HepG2 (cell line): ENCODE measurements around the gene VTN. TPM values are rescaled to one million over a fixed set of nuclear protein-coding genes. Genes with fewer than 3 reads are reported as not detected.
A peak's percentile ranks its signal among the peaks of the same experiment; 100 is the strongest.

Experiments
- RBFOX2 ChIP-seq: fragments of 200-400 bp; formaldehyde crosslinking; IDR thresholded peaks from 2 replicates; pipeline ENCODE4 v1.6.1; 2017; ENCODE audit warnings: low read depth, mild to moderate bottlenecking, low read length
- RXRB ChIP-seq: IDR thresholded peaks from 2 replicates; pipeline ENCODE4 v1.6.1; 2016; ENCODE audit warnings: borderline replicate concordance, missing genetic modification reagents, missing compliant biosample characterization
- TSC22D2 ChIP-seq: sonication (generic); formaldehyde crosslinking; IDR thresholded peaks from 2 replicates; pipeline ENCODE4 v1.5.1; 2020; ENCODE audit warnings: missing genetic modification reagents, mild to moderate bottlenecking, borderline replicate concordance
- ZBTB38 ChIP-seq: sonication (generic); formaldehyde crosslinking; IDR thresholded peaks from 2 replicates; pipeline ENCODE4 v1.5.1; 2020; ENCODE audit warnings: mild to moderate bottlenecking, missing genetic modification reagents
- polyA plus RNA-seq, 8 experiments: library from polyadenylated mRNA; depleted of rRNA in 3 of 8; stranded (reverse) in 7 of 8; unstranded in 1 of 8; fragments of >200 nt; fragmentation: Illumina TruSeq in 4 of 8; extraction: Trizol in 4 of 8; gene quantifications; 2 replicates each; pipeline versions ENCODE4 v1.2.1 to v1.2.3, GENCODE V29; 2011 to 2016; ENCODE audit warnings: low read depth in 4 of 8, missing spikeins in 1 of 8, mixed read lengths in 1 of 8; ENCODE audit not compliant: insufficient read depth in 1 of 8
- total RNA-seq, 5 experiments: library from RNA; depleted of rRNA; stranded (reverse); fragments of >200 nt; fragmentation: Illumina TruSeq; extraction: Trizol; gene quantifications; 2 replicates each; pipeline ENCODE4 v1.2.3, GENCODE V29; 2016; ENCODE audit warnings: low read depth in 1 of 5
- TF ChIP-seq, protein P1 (sequence below), 2 experiments: IDR thresholded peaks; 2 replicates each; pipeline ENCODE4 v1.6.1; 2011 to 2012; ENCODE audit warnings: low read length in 2 of 2, borderline replicate concordance in 1 of 2, low read depth in 1 of 2, mild to moderate bottlenecking in 1 of 2, moderate library complexity in 1 of 2
- TF ChIP-seq, protein P2 (sequence below): sonication (generic); formaldehyde crosslinking; IDR thresholded peaks from 2 replicates; pipeline ENCODE4 v1.5.1; 2020; ENCODE audit warnings: mild to moderate bottlenecking, moderate library complexity, missing genetic modification reagents
- TF ChIP-seq, protein P3 (sequence below): sonication (generic); formaldehyde crosslinking; IDR thresholded peaks from 2 replicates; pipeline ENCODE4 v1.5.0; 2020; ENCODE audit warnings: mild to moderate bottlenecking, missing genetic modification reagents, borderline replicate concordance
- TF ChIP-seq, protein P4 (sequence below): sonication (generic); formaldehyde crosslinking; IDR thresholded peaks from 2 replicates; pipeline ENCODE4 v1.4.0; 2020; ENCODE audit warnings: missing genetic modification reagents, mild to moderate bottlenecking, borderline replicate concordance
- TF ChIP-seq, protein P5 (sequence below): sonication (generic); formaldehyde crosslinking; IDR thresholded peaks from 2 replicates; pipeline ENCODE4 v1.5.0; 2020; ENCODE audit warnings: mild to moderate bottlenecking, missing genetic modification reagents, borderline replicate concordance

VTN gene
- total and polyA plus RNA-seq, 2 of the 13 experiments (the other 11 are each of a cell fraction or from before 2014, with no cell fraction given) = 108 to 131 TPM

DNA sequence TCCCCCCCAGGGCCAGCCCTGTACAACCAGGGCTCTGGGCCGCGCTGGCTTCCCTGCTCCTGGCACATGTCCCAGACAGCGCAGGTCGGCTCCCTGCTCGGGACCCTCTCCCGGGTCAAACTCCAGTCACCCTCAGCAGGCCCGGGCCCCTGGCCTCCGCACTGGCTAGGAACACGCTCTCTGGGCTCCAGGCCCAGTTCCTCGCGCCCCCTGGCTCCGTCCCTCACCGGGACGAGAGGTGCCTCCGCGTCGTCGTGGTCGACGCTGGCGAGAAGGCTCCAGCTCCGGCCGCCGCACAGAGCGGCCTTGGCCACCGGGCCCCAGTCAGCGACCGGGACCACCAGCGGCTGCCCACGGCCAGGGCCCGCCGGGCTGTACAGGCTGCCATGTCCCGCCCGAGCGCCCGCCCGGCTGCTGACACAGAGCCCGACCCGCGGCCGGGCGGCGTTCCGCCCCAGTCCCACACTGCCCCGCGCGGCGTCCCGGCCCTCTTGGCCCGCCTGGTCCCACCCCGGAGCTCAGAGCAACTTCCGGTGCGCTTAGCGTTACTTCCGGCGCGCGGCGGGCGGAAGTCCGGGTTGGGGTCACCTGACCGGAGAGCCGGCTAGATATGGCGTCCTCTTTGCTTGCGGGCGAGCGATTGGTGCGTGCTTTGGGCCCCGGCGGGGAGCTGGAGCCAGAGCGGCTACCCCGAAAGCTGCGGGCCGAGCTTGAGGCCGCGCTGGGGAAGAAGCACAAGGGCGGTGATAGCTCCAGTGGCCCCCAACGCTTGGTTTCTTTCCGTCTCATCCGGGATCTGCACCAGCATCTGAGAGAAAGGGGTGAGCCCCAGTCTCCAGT is 12.8 kb downstream of the VTN start, which contains the start of gene POLDIP2 (continued):
- TF ChIP-seq, protein P1, sequence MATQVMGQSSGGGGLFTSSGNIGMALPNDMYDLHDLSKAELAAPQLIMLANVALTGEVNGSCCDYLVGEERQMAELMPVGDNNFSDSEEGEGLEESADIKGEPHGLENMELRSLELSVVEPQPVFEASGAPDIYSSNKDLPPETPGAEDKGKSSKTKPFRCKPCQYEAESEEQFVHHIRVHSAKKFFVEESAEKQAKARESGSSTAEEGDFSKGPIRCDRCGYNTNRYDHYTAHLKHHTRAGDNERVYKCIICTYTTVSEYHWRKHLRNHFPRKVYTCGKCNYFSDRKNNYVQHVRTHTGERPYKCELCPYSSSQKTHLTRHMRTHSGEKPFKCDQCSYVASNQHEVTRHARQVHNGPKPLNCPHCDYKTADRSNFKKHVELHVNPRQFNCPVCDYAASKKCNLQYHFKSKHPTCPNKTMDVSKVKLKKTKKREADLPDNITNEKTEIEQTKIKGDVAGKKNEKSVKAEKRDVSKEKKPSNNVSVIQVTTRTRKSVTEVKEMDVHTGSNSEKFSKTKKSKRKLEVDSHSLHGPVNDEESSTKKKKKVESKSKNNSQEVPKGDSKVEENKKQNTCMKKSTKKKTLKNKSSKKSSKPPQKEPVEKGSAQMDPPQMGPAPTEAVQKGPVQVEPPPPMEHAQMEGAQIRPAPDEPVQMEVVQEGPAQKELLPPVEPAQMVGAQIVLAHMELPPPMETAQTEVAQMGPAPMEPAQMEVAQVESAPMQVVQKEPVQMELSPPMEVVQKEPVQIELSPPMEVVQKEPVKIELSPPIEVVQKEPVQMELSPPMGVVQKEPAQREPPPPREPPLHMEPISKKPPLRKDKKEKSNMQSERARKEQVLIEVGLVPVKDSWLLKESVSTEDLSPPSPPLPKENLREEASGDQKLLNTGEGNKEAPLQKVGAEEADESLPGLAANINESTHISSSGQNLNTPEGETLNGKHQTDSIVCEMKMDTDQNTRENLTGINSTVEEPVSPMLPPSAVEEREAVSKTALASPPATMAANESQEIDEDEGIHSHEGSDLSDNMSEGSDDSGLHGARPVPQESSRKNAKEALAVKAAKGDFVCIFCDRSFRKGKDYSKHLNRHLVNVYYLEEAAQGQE (IDR thresholded peaks at IDR 0.05; ENCODE audit: borderline replicate concordance in 1 of 2, low read depth in 1 of 2, low read length in 2 of 2) = peak in 1 of 2 experiments; percentile 44; a peak in 1 of 4 replicates
- TF ChIP-seq RBFOX2 (peak; percentile 97), RXRB (CRISPR knock-in tag) (peak; percentile 65; the same call in 1 of the 2 replicates), ZBTB38 (CRISPR knock-in tag) (0 out of 2 replicates have a peak, but pooled peaks have one; percentile 26), TSC22D2 (CRISPR knock-in tag) (peak; percentile 63; the same call in 1 of the 2 replicates)
- TF ChIP-seq, protein P2, sequence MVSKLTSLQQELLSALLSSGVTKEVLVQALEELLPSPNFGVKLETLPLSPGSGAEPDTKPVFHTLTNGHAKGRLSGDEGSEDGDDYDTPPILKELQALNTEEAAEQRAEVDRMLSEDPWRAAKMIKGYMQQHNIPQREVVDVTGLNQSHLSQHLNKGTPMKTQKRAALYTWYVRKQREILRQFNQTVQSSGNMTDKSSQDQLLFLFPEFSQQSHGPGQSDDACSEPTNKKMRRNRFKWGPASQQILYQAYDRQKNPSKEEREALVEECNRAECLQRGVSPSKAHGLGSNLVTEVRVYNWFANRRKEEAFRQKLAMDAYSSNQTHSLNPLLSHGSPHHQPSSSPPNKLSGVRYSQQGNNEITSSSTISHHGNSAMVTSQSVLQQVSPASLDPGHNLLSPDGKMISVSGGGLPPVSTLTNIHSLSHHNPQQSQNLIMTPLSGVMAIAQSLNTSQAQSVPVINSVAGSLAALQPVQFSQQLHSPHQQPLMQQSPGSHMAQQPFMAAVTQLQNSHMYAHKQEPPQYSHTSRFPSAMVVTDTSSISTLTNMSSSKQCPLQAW (CRISPR knock-in tag) = peak; percentile 66; the same call in 1 of the 2 replicates
- TF ChIP-seq, protein P3, sequence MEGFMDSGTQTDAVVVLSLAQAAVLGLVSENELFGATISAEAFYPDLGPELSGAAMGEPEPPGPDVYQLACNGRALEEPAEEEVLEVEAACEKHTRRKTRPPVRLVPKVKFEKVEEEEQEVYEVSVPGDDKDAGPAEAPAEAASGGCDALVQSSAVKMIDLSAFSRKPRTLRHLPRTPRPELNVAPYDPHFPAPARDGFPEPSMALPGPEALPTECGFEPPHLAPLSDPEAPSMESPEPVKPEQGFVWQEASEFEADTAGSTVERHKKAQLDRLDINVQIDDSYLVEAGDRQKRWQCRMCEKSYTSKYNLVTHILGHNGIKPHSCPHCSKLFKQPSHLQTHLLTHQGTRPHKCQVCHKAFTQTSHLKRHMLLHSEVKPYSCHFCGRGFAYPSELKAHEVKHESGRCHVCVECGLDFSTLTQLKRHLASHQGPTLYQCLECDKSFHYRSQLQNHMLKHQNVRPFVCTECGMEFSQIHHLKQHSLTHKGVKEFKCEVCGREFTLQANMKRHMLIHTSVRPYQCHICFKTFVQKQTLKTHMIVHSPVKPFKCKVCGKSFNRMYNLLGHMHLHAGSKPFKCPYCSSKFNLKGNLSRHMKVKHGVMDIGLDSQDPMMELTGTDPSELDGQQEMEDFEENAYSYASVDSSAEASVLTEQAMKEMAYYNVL = 0 out of 2 replicates have a peak, but pooled peaks have one; percentile 21
- TF ChIP-seq, protein P4, sequence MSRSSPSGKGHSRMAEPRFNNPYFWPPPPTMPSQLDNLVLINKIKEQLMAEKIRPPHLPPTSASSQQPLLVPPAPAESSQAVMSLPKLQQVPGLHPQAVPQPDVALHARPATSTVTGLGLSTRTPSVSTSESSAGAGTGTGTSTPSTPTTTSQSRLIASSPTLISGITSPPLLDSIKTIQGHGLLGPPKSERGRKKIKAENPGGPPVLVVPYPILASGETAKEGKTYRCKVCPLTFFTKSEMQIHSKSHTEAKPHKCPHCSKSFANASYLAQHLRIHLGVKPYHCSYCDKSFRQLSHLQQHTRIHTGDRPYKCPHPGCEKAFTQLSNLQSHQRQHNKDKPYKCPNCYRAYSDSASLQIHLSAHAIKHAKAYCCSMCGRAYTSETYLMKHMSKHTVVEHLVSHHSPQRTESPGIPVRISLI (CRISPR knock-in tag) = no peak; the same call in 1 of the 2 replicates
- TF ChIP-seq, protein P5, sequence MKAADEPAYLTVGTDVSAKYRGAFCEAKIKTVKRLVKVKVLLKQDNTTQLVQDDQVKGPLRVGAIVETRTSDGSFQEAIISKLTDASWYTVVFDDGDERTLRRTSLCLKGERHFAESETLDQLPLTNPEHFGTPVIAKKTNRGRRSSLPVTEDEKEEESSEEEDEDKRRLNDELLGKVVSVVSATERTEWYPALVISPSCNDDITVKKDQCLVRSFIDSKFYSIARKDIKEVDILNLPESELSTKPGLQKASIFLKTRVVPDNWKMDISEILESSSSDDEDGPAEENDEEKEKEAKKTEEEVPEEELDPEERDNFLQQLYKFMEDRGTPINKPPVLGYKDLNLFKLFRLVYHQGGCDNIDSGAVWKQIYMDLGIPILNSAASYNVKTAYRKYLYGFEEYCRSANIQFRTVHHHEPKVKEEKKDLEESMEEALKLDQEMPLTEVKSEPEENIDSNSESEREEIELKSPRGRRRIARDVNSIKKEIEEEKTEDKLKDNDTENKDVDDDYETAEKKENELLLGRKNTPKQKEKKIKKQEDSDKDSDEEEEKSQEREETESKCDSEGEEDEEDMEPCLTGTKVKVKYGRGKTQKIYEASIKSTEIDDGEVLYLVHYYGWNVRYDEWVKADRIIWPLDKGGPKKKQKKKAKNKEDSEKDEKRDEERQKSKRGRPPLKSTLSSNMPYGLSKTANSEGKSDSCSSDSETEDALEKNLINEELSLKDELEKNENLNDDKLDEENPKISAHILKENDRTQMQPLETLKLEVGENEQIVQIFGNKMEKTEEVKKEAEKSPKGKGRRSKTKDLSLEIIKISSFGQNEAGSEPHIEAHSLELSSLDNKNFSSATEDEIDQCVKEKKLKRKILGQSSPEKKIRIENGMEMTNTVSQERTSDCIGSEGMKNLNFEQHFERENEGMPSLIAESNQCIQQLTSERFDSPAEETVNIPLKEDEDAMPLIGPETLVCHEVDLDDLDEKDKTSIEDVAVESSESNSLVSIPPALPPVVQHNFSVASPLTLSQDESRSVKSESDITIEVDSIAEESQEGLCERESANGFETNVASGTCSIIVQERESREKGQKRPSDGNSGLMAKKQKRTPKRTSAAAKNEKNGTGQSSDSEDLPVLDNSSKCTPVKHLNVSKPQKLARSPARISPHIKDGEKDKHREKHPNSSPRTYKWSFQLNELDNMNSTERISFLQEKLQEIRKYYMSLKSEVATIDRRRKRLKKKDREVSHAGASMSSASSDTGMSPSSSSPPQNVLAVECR (CRISPR knock-in tag) = peak; percentile 97
